Measurements from ENCODE around the gene MOB4. TPM values are rescaled to one million over a fixed set of nuclear protein-coding genes. Genes with fewer than 3 reads are reported as not detected.

MOB4 gene
- total RNA-seq, 6 donors from 2014 or later = 6.7 to 34.2 (median 17.9) TPM

DNA sequence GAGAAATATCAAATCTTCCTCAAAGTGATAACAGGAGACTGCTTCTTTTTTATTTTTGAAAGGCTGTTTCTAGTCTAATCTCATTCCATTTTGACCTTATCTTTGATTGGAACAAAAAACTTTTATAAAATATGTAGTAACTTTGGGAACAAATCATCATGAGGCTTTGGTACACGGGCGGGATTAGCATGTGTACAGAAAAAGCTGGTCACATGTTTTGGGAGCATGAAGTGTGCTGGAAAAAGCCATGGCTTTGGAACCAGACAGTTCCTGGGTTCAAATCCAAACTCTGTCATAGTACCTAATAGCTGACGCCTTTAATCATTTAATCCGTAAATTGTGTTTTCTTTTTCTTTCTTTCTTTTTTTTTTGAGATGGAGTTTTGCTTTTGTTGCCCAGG is 81.3 kb downstream of the MOB4 start:
- H3K27me3 ChIP-seq = no peaks in the 10 kb centered on the region
- WGBS, 2 donors = 88 to 93% methylated on average over 4 of the region's 4 CpGs
- H3K4me1 ChIP-seq = no peaks in the 10 kb centered on the region
- no peaks in the 10 kb centered on the region for H3K36me3 ChIP-seq
- TF ChIP-seq, protein P1, sequence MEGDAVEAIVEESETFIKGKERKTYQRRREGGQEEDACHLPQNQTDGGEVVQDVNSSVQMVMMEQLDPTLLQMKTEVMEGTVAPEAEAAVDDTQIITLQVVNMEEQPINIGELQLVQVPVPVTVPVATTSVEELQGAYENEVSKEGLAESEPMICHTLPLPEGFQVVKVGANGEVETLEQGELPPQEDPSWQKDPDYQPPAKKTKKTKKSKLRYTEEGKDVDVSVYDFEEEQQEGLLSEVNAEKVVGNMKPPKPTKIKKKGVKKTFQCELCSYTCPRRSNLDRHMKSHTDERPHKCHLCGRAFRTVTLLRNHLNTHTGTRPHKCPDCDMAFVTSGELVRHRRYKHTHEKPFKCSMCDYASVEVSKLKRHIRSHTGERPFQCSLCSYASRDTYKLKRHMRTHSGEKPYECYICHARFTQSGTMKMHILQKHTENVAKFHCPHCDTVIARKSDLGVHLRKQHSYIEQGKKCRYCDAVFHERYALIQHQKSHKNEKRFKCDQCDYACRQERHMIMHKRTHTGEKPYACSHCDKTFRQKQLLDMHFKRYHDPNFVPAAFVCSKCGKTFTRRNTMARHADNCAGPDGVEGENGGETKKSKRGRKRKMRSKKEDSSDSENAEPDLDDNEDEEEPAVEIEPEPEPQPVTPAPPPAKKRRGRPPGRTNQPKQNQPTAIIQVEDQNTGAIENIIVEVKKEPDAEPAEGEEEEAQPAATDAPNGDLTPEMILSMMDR (IDR thresholded peaks at IDR 0.05) = no peak
- TF ChIP-seq POLR2AphosphoS5 (IDR thresholded peaks at IDR 0.05) = no peak
- TF ChIP-seq POLR2A (IDR thresholded peaks at IDR 0.05) = no peak
- no peak for TF ChIP-seq EP300 (IDR thresholded peaks at IDR 0.05)
- no peak for DNase-seq
- ATAC-seq (ENCODE audit: low FRiP score in 2 of 2) = no peak
- H3K27ac ChIP-seq = no peak overlapping the region
- H3K4me3 ChIP-seq = no peak overlapping the region
- H3K9me3 ChIP-seq = no peaks in the 10 kb centered on the region

GRCh38 chr2:197598450-197598849 is 82.6 kb downstream of the MOB4 start:
- ATAC-seq (ENCODE audit: low FRiP score in 2 of 2) = no peak
- no peak for DNase-seq
- Histone ChIP-seq H3K4me1 (no peaks in the 10 kb centered on the region), H3K27ac (no peak overlapping the region), H3K36me3 (no peaks in the 10 kb centered on the region), H3K4me3 (no peak overlapping the region), H3K9me3 (no peaks in the 10 kb centered on the region), H3K27me3 (no peaks in the 10 kb centered on the region)
- WGBS, 2 donors = 93 to 94% methylated on average over 5 of the region's 5 CpGs
- no peak for TF ChIP-seq POLR2A (IDR thresholded peaks at IDR 0.05)
- TF ChIP-seq POLR2AphosphoS5 (IDR thresholded peaks at IDR 0.05) = no peak
- TF ChIP-seq, protein P1 (IDR thresholded peaks at IDR 0.05) = no peak
- no peak for TF ChIP-seq EP300 (IDR thresholded peaks at IDR 0.05)

DNA sequence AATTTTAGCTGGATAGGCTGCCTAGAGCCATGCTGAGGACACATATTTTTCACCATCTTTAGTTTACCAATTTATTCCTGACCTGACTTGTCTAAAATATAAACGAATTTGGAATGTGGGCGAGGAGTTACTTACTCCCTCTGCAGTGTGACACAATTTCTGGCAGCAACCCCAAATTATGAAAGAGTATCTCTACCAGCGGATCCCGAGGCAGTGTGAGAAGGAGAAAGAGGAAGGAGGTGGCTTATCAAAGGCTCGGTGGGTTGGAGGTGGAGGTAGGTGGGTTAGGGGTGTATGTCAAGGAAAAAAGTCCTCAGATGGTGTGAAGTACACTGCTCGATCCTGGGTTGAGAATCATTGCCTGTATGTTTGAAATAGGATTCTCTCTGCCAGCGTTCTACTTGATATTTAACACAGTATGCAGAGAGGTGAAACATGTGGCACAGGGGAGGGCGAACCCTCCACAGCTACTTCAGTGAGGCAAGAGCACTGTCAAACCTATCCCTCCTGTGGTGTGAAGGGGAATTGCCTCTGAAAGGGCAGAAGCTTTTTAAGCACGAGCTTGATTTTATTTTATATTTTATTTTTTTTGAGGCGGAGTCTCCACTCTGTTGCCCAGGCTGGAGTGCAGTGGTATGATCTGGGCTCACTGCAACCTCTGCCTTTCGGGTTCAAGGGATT is 83.6 kb downstream of the MOB4 start:
- Histone ChIP-seq H3K9me3 (no peaks in the 10 kb centered on the region), H3K4me1 (no peaks in the 10 kb centered on the region), H3K4me3 (no peak overlapping the region), H3K27me3 (no peaks in the 10 kb centered on the region), H3K36me3 (no peaks in the 10 kb centered on the region), H3K27ac (no peak overlapping the region)
- 37 to 43% methylated on average over 11 of the region's 11 CpGs for WGBS, 2 donors
- DNase-seq (peak in 1 of 2 donors; percentile 41), ATAC-seq (ENCODE audit: low FRiP score in 2 of 2) (peak; percentile 80 to 85)
- TF ChIP-seq, protein P1 (IDR thresholded peaks at IDR 0.05) = peak in 5 of 6 experiments; percentile 11 to 42 (median 34)
- no peak for TF ChIP-seq POLR2A (IDR thresholded peaks at IDR 0.05)
- TF ChIP-seq POLR2AphosphoS5 (IDR thresholded peaks at IDR 0.05) = no peak
- no peak for TF ChIP-seq EP300 (IDR thresholded peaks at IDR 0.05)

- no peaks in the 10 kb centered on the region for H3K4me1 ChIP-seq
- no peak for DNase-seq
- no peak overlapping the region for H3K27ac ChIP-seq
- H3K9me3 ChIP-seq = no peaks in the 10 kb centered on the region
- WGBS, 2 donors = 84 to 91% methylated on average over 5 of the region's 5 CpGs
- no peaks in the 10 kb centered on the region for H3K27me3 ChIP-seq
- ATAC-seq (ENCODE audit: low FRiP score in 2 of 2) = no peak
- no peak overlapping the region for H3K4me3 ChIP-seq
- no peak for TF ChIP-seq POLR2A (IDR thresholded peaks at IDR 0.05)
- no peak for TF ChIP-seq POLR2AphosphoS5 (IDR thresholded peaks at IDR 0.05)
- TF ChIP-seq, protein P1 (IDR thresholded peaks at IDR 0.05) = no peak
- TF ChIP-seq EP300 (IDR thresholded peaks at IDR 0.05) = no peak
- H3K36me3 ChIP-seq = no peaks in the 10 kb centered on the region
These were observed 84.4 kb downstream of the MOB4 start for GRCh38 chr2:197600306-197600705.

- no peaks in the 10 kb centered on the region for H3K9me3 ChIP-seq
- H3K4me1 ChIP-seq = no peaks in the 10 kb centered on the region
- H3K36me3 ChIP-seq = no peaks in the 10 kb centered on the region
- no peaks in the 10 kb centered on the region for H3K27me3 ChIP-seq
- H3K27ac ChIP-seq = no peak overlapping the region
- H3K4me3 ChIP-seq = no peak overlapping the region
- ATAC-seq (ENCODE audit: low FRiP score in 2 of 2) (no peak), DNase-seq (no peak)
- WGBS, 2 donors = 77 to 83% methylated on average over 2 of the region's 2 CpGs
- no peak for TF ChIP-seq EP300 (IDR thresholded peaks at IDR 0.05)
- TF ChIP-seq POLR2A (IDR thresholded peaks at IDR 0.05) = no peak
- TF ChIP-seq POLR2AphosphoS5 (IDR thresholded peaks at IDR 0.05) = no peak
- TF ChIP-seq, protein P1 (IDR thresholded peaks at IDR 0.05) = no peak
These were observed 85.9 kb downstream of the MOB4 start for GRCh38 chr2:197601726-197602125.

All from upper lobe of left lung (tissue), 6 donors.